Calu3 (cell line): ENCODE results near the gene GTF3C5. TPM values are rescaled to one million over a fixed set of nuclear protein-coding genes. Genes with fewer than 3 reads are reported as not detected.

Experiments
- BruUV-seq: library from RNA; stranded (reverse); fragments of 400-500 nt; replicated peaks from 2 replicates; lab custom pipeline; 2021; lab: Mats Ljungman, UMichigan
- CTCF ChIA-PET: fragments of 300-600 bp; sonication (Branson Sonifier 250); formaldehyde crosslinking; loops from one replicate; lab custom pipeline; 2022; ENCODE audit warnings: antibody characterized with exemption; lab: Charles Lee
- DNase-seq: peaks from one replicate; pipeline ENCODE4 v3.0.0; 2022
- H3K27ac Mint-ChIP-seq: one replicate; pipeline ENCODE4 v1.8.0; 2022; ENCODE audit warnings: mixed read lengths; ENCODE audit not compliant: unreplicated experiment
- H3K27me3 Mint-ChIP-seq: one replicate; pipeline ENCODE4 v1.8.0; 2022; ENCODE audit warnings: mixed read lengths; ENCODE audit not compliant: unreplicated experiment
- H3K36me3 Mint-ChIP-seq: one replicate; pipeline ENCODE4 v1.8.0; 2022; ENCODE audit warnings: mild to moderate bottlenecking, moderate library complexity, mixed read lengths; ENCODE audit not compliant: insufficient read depth, unreplicated experiment
- H3K4me1 Mint-ChIP-seq: one replicate; pipeline ENCODE4 v1.8.0; 2022; ENCODE audit warnings: mild to moderate bottlenecking, low read depth, mixed read lengths; ENCODE audit not compliant: unreplicated experiment
- H3K4me3 Mint-ChIP-seq: one replicate; pipeline ENCODE4 v1.8.0; 2022; ENCODE audit warnings: mild to moderate bottlenecking, low read depth, moderate library complexity, mixed read lengths; ENCODE audit not compliant: unreplicated experiment
- H3K9me3 Mint-ChIP-seq: one replicate; pipeline ENCODE4 v1.8.0; 2022; ENCODE audit warnings: low read depth, mixed read lengths; ENCODE audit not compliant: unreplicated experiment
- CTCF ChIP-seq: fragments of 200-600 bp; IDR thresholded peaks from one replicate; pipeline ENCODE4 v1.8.0; 2022; ENCODE audit warnings: antibody characterized with exemption; ENCODE audit not compliant: unreplicated experiment
- intact Hi-C: fragments of 100-400 bp; cut with micrococcal nuclease; formaldehyde crosslinking; loops from one replicate; pipeline ENCODE4 v1.10.0; 2022; ENCODE audit not compliant: unreplicated experiment
- total RNA-seq: library from RNA; stranded (reverse); gene quantifications from 2 replicates; pipeline ENCODE4 v1.2.3, GENCODE V29; 2022

GTF3C5 gene
- total RNA-seq, 1 experiment from 2014 or later = 43.7 TPM

- TF ChIP-seq CTCF = no peak
- H3K36me3 Mint-ChIP-seq = peaks cover 17% of the 10 kb centered on the region
- no peaks in the 10 kb centered on the region for H3K4me1 Mint-ChIP-seq
- no peak overlapping the region for H3K4me3 Mint-ChIP-seq
- no TSS peak for BruUV-seq
- no peak for DNase-seq
- no peaks in the 10 kb centered on the region for H3K27me3 Mint-ChIP-seq
- H3K9me3 Mint-ChIP-seq = peaks cover 7% of the 10 kb centered on the region
- H3K27ac Mint-ChIP-seq = no peak overlapping the region
- intact Hi-C loops = no loop called here
- CTCF ChIA-PET = interaction anchor here (4.1 kb wide), 1 partner anchor 44 kb away, joined by 36 read pairs; no protein-coding TSS in a partner anchor
Measured at GRCh38 chr9:133100506-133101355, 69.9 kb downstream of the GTF3C5 start.

- no peak overlapping the region for H3K27ac Mint-ChIP-seq
- no peaks in the 10 kb centered on the region for H3K4me1 Mint-ChIP-seq
- intact Hi-C loops = no loop called here
- BruUV-seq = no TSS peak
- no peak overlapping the region for H3K4me3 Mint-ChIP-seq
- H3K36me3 Mint-ChIP-seq = peaks cover 17% of the 10 kb centered on the region
- H3K9me3 Mint-ChIP-seq = no peaks in the 10 kb centered on the region
- TF ChIP-seq CTCF = no peak
- CTCF ChIA-PET = interaction anchor here (4.1 kb wide), 1 partner anchor 43 kb away, joined by 36 read pairs; no protein-coding TSS in a partner anchor
- no peaks in the 10 kb centered on the region for H3K27me3 Mint-ChIP-seq
- no peak for DNase-seq
Measured at GRCh38 chr9:133101356-133102189, 70.8 kb downstream of the GTF3C5 start.

- DNase-seq = no peak
- CTCF ChIA-PET = interaction anchor here (1.8 to 4.1 kb wide), 2 partner anchors 42 to 45 kb away, joined by 11 to 36 read pairs; no protein-coding TSS in a partner anchor
- Mint-ChIP-seq H3K9me3 (no peaks in the 10 kb centered on the region), H3K4me3 (no peak overlapping the region), H3K4me1 (no peaks in the 10 kb centered on the region), H3K27ac (no peak overlapping the region), H3K36me3 (peaks cover 17% of the 10 kb centered on the region), H3K27me3 (no peaks in the 10 kb centered on the region)
- BruUV-seq = no TSS peak
- intact Hi-C loops = loop anchor here (1.0 kb wide), 1 partner anchor 42 kb away; no protein-coding TSS in a partner anchor
- TF ChIP-seq CTCF = no peak
Measured at GRCh38 chr9:133102190-133103021, 71.6 kb downstream of the GTF3C5 start.
